HL-60 (cell line): ENCODE measurements around the gene HRH1.

ENCODE experiments used
- DNase-seq, 2 experiments: peaks; one replicate each; pipeline ENCODE4 v3.0.0-alpha.2; 2010 to 2020; ENCODE audit warnings: low read depth in 1 of 2, low spot score in 1 of 2
- H3K27ac ChIP-seq: fragments of 250-450 bp; sonication (Bioruptor Pico); replicated peaks from 2 replicates; pipeline ENCODE4 v1.5.1; 2020; ENCODE audit warnings: mild to moderate bottlenecking, moderate library complexity
- H3K27me3 ChIP-seq: fragments of 250-450 bp; sonication (Bioruptor Pico); 2 replicates; pipeline ENCODE4 v1.5.1; 2021; ENCODE audit warnings: mild to moderate bottlenecking, moderate library complexity; ENCODE audit not compliant: insufficient read depth, poor library complexity, severe bottlenecking
- H3K4me3 ChIP-seq: replicated peaks from 2 replicates; pipeline ENCODE4 v1.5.1; 2011; ENCODE audit warnings: mild to moderate bottlenecking, control low read depth, low read length; ENCODE audit not compliant: insufficient read depth
- GABPA ChIP-seq: IDR thresholded peaks from 2 replicates; pipeline ENCODE4 v1.6.1; 2012; ENCODE audit warnings: low read depth
- POLR2AphosphoS5 ChIP-seq: IDR thresholded peaks from 2 replicates; pipeline ENCODE4 v1.6.1; 2012; ENCODE audit warnings: low read depth
- SPI1 ChIP-seq: IDR thresholded peaks from 2 replicates; pipeline ENCODE4 v1.6.1; 2012; ENCODE audit warnings: low read depth, mild to moderate bottlenecking, borderline replicate concordance
- TF ChIP-seq, protein P1 (sequence below): IDR thresholded peaks from one replicate; pipeline ENCODE4 v1.5.1; 2011; ENCODE audit warnings: low read length, control low read depth, inconsistent platforms; ENCODE audit not compliant: insufficient read depth
- TF ChIP-seq, protein P2 (sequence below): IDR thresholded peaks from 2 replicates; pipeline ENCODE4 v1.6.1; 2012; ENCODE audit warnings: low read depth; ENCODE audit not compliant: insufficient replicate concordance

The HRH1 gene

DNA sequence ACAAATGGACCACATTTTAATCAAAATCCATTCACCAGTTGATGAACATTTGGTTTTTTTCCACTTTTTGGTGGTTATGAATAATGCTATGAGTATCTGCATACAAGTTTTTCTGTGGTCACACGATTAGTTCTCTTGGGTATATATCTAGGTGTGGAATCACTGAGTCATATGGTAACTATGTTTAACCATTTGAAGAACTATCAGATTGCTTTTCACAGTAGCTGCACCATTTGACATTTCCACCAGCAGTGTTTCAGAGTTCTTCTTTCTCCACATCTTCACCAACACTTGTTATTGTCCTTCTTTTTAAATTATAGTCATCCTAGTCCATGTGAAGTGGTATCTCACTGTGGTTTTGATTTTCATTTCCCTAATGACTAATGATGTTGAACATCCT, 84.6 kb downstream of the HRH1 start:
- Histone ChIP-seq H3K27ac (no peak overlapping the region), H3K27me3 (no peaks in the 10 kb centered on the region), H3K4me3 (no peak overlapping the region)
- TF ChIP-seq, protein P1, sequence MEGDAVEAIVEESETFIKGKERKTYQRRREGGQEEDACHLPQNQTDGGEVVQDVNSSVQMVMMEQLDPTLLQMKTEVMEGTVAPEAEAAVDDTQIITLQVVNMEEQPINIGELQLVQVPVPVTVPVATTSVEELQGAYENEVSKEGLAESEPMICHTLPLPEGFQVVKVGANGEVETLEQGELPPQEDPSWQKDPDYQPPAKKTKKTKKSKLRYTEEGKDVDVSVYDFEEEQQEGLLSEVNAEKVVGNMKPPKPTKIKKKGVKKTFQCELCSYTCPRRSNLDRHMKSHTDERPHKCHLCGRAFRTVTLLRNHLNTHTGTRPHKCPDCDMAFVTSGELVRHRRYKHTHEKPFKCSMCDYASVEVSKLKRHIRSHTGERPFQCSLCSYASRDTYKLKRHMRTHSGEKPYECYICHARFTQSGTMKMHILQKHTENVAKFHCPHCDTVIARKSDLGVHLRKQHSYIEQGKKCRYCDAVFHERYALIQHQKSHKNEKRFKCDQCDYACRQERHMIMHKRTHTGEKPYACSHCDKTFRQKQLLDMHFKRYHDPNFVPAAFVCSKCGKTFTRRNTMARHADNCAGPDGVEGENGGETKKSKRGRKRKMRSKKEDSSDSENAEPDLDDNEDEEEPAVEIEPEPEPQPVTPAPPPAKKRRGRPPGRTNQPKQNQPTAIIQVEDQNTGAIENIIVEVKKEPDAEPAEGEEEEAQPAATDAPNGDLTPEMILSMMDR = no peak
- TF ChIP-seq GABPA = no peak
- no peak for TF ChIP-seq POLR2AphosphoS5
- TF ChIP-seq, protein P2, sequence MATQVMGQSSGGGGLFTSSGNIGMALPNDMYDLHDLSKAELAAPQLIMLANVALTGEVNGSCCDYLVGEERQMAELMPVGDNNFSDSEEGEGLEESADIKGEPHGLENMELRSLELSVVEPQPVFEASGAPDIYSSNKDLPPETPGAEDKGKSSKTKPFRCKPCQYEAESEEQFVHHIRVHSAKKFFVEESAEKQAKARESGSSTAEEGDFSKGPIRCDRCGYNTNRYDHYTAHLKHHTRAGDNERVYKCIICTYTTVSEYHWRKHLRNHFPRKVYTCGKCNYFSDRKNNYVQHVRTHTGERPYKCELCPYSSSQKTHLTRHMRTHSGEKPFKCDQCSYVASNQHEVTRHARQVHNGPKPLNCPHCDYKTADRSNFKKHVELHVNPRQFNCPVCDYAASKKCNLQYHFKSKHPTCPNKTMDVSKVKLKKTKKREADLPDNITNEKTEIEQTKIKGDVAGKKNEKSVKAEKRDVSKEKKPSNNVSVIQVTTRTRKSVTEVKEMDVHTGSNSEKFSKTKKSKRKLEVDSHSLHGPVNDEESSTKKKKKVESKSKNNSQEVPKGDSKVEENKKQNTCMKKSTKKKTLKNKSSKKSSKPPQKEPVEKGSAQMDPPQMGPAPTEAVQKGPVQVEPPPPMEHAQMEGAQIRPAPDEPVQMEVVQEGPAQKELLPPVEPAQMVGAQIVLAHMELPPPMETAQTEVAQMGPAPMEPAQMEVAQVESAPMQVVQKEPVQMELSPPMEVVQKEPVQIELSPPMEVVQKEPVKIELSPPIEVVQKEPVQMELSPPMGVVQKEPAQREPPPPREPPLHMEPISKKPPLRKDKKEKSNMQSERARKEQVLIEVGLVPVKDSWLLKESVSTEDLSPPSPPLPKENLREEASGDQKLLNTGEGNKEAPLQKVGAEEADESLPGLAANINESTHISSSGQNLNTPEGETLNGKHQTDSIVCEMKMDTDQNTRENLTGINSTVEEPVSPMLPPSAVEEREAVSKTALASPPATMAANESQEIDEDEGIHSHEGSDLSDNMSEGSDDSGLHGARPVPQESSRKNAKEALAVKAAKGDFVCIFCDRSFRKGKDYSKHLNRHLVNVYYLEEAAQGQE = no peak
- no peak for TF ChIP-seq SPI1
- DNase-seq = no peak

DNA sequence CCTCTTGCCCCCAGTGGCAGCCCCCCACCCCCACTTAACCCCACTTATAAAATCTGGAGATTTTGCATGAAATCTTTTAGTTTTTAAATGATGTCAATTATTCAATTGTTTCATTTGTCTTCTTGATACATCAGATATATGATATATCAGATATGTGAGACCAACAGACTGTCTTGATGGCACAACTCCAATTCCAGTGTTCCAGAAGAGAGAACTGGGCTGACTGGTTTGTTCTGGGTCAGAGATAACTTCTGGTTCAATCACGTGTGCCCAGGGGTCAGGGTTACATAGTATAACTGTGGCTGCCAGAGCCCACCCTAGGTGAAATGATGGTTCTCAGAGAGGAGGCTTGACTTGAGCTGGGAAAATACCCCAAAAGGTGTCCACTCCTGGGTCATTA, 85.5 kb downstream of the HRH1 start:
- DNase-seq = no peak
- Histone ChIP-seq H3K4me3 (no peak overlapping the region), H3K27me3 (no peaks in the 10 kb centered on the region), H3K27ac (no peak overlapping the region)
- TF ChIP-seq, protein P1 = no peak
- no peak for TF ChIP-seq GABPA
- TF ChIP-seq POLR2AphosphoS5 = no peak

DNA sequence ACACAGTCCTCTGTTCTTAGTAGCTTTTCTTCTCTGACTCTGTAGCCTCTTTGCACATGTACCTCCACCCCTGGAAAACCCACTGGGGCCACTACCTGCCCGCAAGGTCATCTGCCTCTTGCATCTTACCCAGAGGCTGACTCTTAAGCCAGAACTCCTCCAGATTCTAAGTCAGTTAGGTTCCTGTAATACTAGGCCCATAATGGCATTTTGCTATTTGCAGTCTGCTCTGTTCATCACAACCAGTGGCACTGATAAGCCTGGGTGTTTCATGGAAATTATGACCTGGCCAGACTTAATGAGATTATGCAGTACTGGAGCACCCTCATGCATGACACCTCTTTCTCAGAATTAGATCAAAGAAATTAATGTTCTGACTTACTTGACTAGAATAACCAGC, 86.2 kb downstream of the HRH1 start:
- Histone ChIP-seq H3K4me3 (no peak overlapping the region), H3K27me3 (no peaks in the 10 kb centered on the region), H3K27ac (no peak overlapping the region)
- no peak for TF ChIP-seq POLR2AphosphoS5
- DNase-seq = no peak

DNA sequence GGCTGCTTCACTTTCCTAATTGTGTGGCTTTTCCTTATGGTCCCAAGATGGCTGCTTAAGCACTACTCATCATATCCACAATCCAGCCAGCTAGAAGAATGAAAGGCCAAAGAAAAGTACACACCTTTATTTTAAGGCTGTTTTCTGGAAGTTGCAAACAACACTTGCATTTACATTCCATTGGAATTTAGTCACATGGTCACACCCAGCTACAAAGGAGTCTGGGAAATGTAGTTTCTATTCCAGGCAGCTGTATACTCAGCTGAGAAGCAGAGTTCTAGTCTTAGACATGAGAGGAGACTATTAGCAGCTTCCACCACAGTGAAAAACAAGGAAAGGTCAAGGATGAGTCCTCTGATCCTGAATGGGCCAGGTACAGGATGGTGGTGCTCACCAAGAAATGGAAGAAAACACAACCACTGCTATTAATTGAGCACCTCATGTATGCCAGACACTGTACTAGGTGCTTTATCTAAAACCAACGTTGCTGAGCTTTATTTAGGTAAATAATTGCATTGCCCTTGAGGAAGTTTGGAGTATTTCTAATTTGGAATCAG, 89.9 kb downstream of the HRH1 start:
- TF ChIP-seq, protein P2 = no peak
- TF ChIP-seq POLR2AphosphoS5 (no peak), SPI1 (no peak), GABPA (no peak)
- TF ChIP-seq, protein P1 = no peak
- no peak for DNase-seq
- H3K27ac ChIP-seq = no peak overlapping the region
- H3K27me3 ChIP-seq = no peaks in the 10 kb centered on the region
- H3K4me3 ChIP-seq = no peak overlapping the region
